ENCODE data around the gene TGFBR3. TPM values are rescaled to one million over a fixed set of nuclear protein-coding genes. Genes with fewer than 3 reads are reported as not detected.

The TGFBR3 gene
- total and polyA plus RNA-seq, 3 experiments from 2014 or later: 28.8 to 78.5 (median 29.9) TPM

GRCh38 chr1:91806769-91807700, 78.9 kb downstream of the TGFBR3 start:
- H3K9me3 ChIP-seq (ENCODE audit: low read length): no peaks in the 10 kb centered on the region
- Mint-ChIP-seq H3K27me3 (peaks cover 0 to 3% of the 10 kb centered on the region in 2 donors), H3K36me3 (no peaks in the 10 kb centered on the region), H3K4me1 (peaks cover 72 to 84% (median 84%) of the 10 kb centered on the region in 3 donors), H3K27ac (peak overlapping the region; percentile 23 to 100 (median 92)), H3K4me3 (no peak overlapping the region), H3K9me3 (no peaks in the 10 kb centered on the region)
- H3K4me3 ChIP-seq (ENCODE audit: low read length): no peak overlapping the region
- ChIA-PET CTCF (interaction anchor here (0.8 to 1.3 kb wide), 4 partner anchors 16 to 77 kb away, joined by 3 read pairs; no protein-coding TSS in a partner anchor), POLR2A (no interaction called here)
- H3K36me3 ChIP-seq (ENCODE audit: insufficient read depth, low read length): no peaks in the 10 kb centered on the region
- no peak for DNase-seq
- H3K27ac ChIP-seq (ENCODE audit: low read depth, low read length): no peak overlapping the region
- peaks cover 59% of the 10 kb centered on the region for H3K4me1 ChIP-seq (ENCODE audit: insufficient read depth, low read length)
- no peaks in the 10 kb centered on the region for H3K27me3 ChIP-seq (ENCODE audit: insufficient read depth, low read length, poor library complexity, severe bottlenecking)

- peaks cover 0 to 3% of the 10 kb centered on the region in 2 donors for H3K27me3 Mint-ChIP-seq
- H3K27ac Mint-ChIP-seq: peak overlapping the region; percentile 65 to 100 (median 99)
- no peaks in the 10 kb centered on the region for H3K9me3 ChIP-seq (ENCODE audit: low read length)
- no peak overlapping the region for H3K27ac ChIP-seq (ENCODE audit: low read depth, low read length)
- peaks cover 72 to 84% (median 84%) of the 10 kb centered on the region in 3 donors for H3K4me1 Mint-ChIP-seq
- peaks cover 59% of the 10 kb centered on the region for H3K4me1 ChIP-seq (ENCODE audit: insufficient read depth, low read length)
- POLR2A ChIA-PET: no interaction called here
- DNase-seq: no peak
- H3K4me3 Mint-ChIP-seq: peak overlapping the region in 1 of 7 donors; percentile 12
- H3K36me3 ChIP-seq (ENCODE audit: insufficient read depth, low read length): no peaks in the 10 kb centered on the region
- no peaks in the 10 kb centered on the region for H3K36me3 Mint-ChIP-seq
- no peaks in the 10 kb centered on the region for H3K27me3 ChIP-seq (ENCODE audit: insufficient read depth, low read length, poor library complexity, severe bottlenecking)
- H3K4me3 ChIP-seq (ENCODE audit: low read length): no peak overlapping the region
- CTCF ChIA-PET: interaction anchor here (0.8 to 2.2 kb wide), 5 partner anchors 15 to 80 kb away, joined by 3 to 8 read pairs (median 3); partner anchors contain the start of gene TGFBR3
- H3K9me3 Mint-ChIP-seq: no peaks in the 10 kb centered on the region
Measured at GRCh38 chr1:91806181-91806768, 79.7 kb downstream of the TGFBR3 start.

- H3K27ac ChIP-seq (ENCODE audit: low read depth, low read length): peak overlapping the region; percentile 93
- H3K9me3 ChIP-seq (ENCODE audit: low read length): no peaks in the 10 kb centered on the region
- H3K27me3 ChIP-seq (ENCODE audit: insufficient read depth, low read length, poor library complexity, severe bottlenecking): no peaks in the 10 kb centered on the region
- H3K4me3 ChIP-seq (ENCODE audit: low read length): no peak overlapping the region
- peaks cover 0 to 3% of the 10 kb centered on the region in 2 donors for H3K27me3 Mint-ChIP-seq
- H3K36me3 ChIP-seq (ENCODE audit: insufficient read depth, low read length): no peaks in the 10 kb centered on the region
- H3K4me1 Mint-ChIP-seq: peaks cover 68 to 79% (median 78%) of the 10 kb centered on the region in 3 donors
- peaks cover 0 to 2% (median 2%) of the 10 kb centered on the region in 3 donors for H3K36me3 Mint-ChIP-seq
- ChIA-PET POLR2A (interaction anchor here (0.8 kb wide), 1 partner anchor 81 kb away, joined by 3 read pairs; the partner anchor contains the start of gene TGFBR3), CTCF (interaction anchor here (1.1 to 2.8 kb wide), 4 partner anchors 14 to 293 kb away, joined by 3 to 9 read pairs (median 6); partner anchors contain the start of gene TGFBR3)
- H3K9me3 Mint-ChIP-seq: no peaks in the 10 kb centered on the region
- peak in 4 of 5 donors; percentile 7 to 62 (median 10) for DNase-seq
- H3K4me1 ChIP-seq (ENCODE audit: insufficient read depth, low read length): peaks cover 54% of the 10 kb centered on the region
- peak overlapping the region; percentile 3 to 86 (median 46) for H3K4me3 Mint-ChIP-seq
- peak overlapping the region; percentile 85 to 100 (median 99) for H3K27ac Mint-ChIP-seq
Measured at GRCh38 chr1:91805311-91805801, 80.6 kb downstream of the TGFBR3 start.

- Mint-ChIP-seq H3K36me3 (peaks cover 0 to 2% (median 2%) of the 10 kb centered on the region in 3 donors), H3K27me3 (peaks cover 0 to 3% of the 10 kb centered on the region in 2 donors), H3K4me3 (peak overlapping the region; percentile 19 to 93 (median 82)), H3K27ac (peak overlapping the region; percentile 85 to 100 (median 99)), H3K9me3 (no peaks in the 10 kb centered on the region), H3K4me1 (peaks cover 65 to 76% (median 75%) of the 10 kb centered on the region in 3 donors)
- POLR2A ChIA-PET: interaction anchor here (0.8 kb wide), 1 partner anchor 82 kb away, joined by 3 read pairs; the partner anchor contains the start of gene TGFBR3
- CTCF ChIA-PET: interaction anchor here (1.1 to 2.8 kb wide), 3 partner anchors 13 to 292 kb away, joined by 3 to 9 read pairs (median 8); partner anchors contain the start of gene TGFBR3
- Histone ChIP-seq H3K27ac (ENCODE audit: low read depth, low read length) (peak overlapping the region; percentile 93), H3K27me3 (ENCODE audit: insufficient read depth, low read length, poor library complexity, severe bottlenecking) (no peaks in the 10 kb centered on the region), H3K9me3 (ENCODE audit: low read length) (no peaks in the 10 kb centered on the region), H3K36me3 (ENCODE audit: insufficient read depth, low read length) (no peaks in the 10 kb centered on the region), H3K4me1 (ENCODE audit: insufficient read depth, low read length) (peaks cover 47% of the 10 kb centered on the region), H3K4me3 (ENCODE audit: low read length) (peak overlapping the region; percentile 54)
- DNase-seq: peak; percentile 71 to 96 (median 92)
Measured at GRCh38 chr1:91804546-91805023, 81.4 kb downstream of the TGFBR3 start.

- DNase-seq: peak; percentile 50 to 91 (median 85)
- no peaks in the 10 kb centered on the region for H3K27me3 ChIP-seq (ENCODE audit: insufficient read depth, low read length, poor library complexity, severe bottlenecking)
- ChIA-PET CTCF (interaction anchor here (1.2 to 2.8 kb wide), 3 partner anchors 12 to 291 kb away, joined by 3 to 9 read pairs (median 8); partner anchors contain the start of gene TGFBR3), POLR2A (no interaction called here)
- Mint-ChIP-seq H3K4me1 (peaks cover 65 to 76% (median 75%) of the 10 kb centered on the region in 3 donors), H3K9me3 (no peaks in the 10 kb centered on the region), H3K36me3 (peaks cover 0 to 2% (median 2%) of the 10 kb centered on the region in 3 donors), H3K27me3 (peaks cover 0 to 3% of the 10 kb centered on the region in 2 donors), H3K27ac (peak overlapping the region; percentile 85 to 100 (median 99)), H3K4me3 (peak overlapping the region; percentile 19 to 93 (median 82))
- no peaks in the 10 kb centered on the region for H3K9me3 ChIP-seq (ENCODE audit: low read length)
- H3K27ac ChIP-seq (ENCODE audit: low read depth, low read length): peak overlapping the region; percentile 93
- peak overlapping the region; percentile 54 for H3K4me3 ChIP-seq (ENCODE audit: low read length)
- H3K36me3 ChIP-seq (ENCODE audit: insufficient read depth, low read length): no peaks in the 10 kb centered on the region
- H3K4me1 ChIP-seq (ENCODE audit: insufficient read depth, low read length): peaks cover 47% of the 10 kb centered on the region
Measured at GRCh38 chr1:91803847-91804545, 82.0 kb downstream of the TGFBR3 start.

- DNase-seq: no peak
- Histone ChIP-seq H3K4me3 (ENCODE audit: low read length) (peak overlapping the region; percentile 54), H3K27ac (ENCODE audit: low read depth, low read length) (peak overlapping the region; percentile 93), H3K9me3 (ENCODE audit: low read length) (no peaks in the 10 kb centered on the region), H3K4me1 (ENCODE audit: insufficient read depth, low read length) (peaks cover 51% of the 10 kb centered on the region), H3K36me3 (ENCODE audit: insufficient read depth, low read length) (no peaks in the 10 kb centered on the region), H3K27me3 (ENCODE audit: insufficient read depth, low read length, poor library complexity, severe bottlenecking) (no peaks in the 10 kb centered on the region)
- ChIA-PET CTCF (interaction anchor here (1.2 to 2.8 kb wide), 2 partner anchors 12 to 290 kb away, joined by 3 to 9 read pairs; no protein-coding TSS in a partner anchor), POLR2A (no interaction called here)
- Mint-ChIP-seq H3K4me1 (peaks cover 72 to 81% (median 80%) of the 10 kb centered on the region in 3 donors), H3K36me3 (peaks cover 0 to 4% (median 2%) of the 10 kb centered on the region in 3 donors), H3K27ac (peak overlapping the region; percentile 85 to 100 (median 99)), H3K27me3 (peaks cover 0 to 3% of the 10 kb centered on the region in 2 donors), H3K4me3 (peak overlapping the region in 6 of 7 donors; percentile 2 to 93 (median 52)), H3K9me3 (no peaks in the 10 kb centered on the region)
Measured at GRCh38 chr1:91803123-91803522, 82.8 kb downstream of the TGFBR3 start.

Data from CD8-positive, alpha-beta memory T cell (primary cell).